Measurements from ENCODE around the gene BRD3.

Gene BRD3

GRCh38 chr9:134039386-134040175, 28.2 kb downstream of the BRD3 start:
- no peak for DNase-seq (ENCODE audit: low read depth)

- DNase-seq (ENCODE audit: low read depth) = no peak
These were observed 30.2 kb downstream of the BRD3 start for GRCh38 chr9:134037641-134038040.

GRCh38 chr9:134036130-134036529, 31.7 kb downstream of the BRD3 start:
- DNase-seq (ENCODE audit: low read depth) = no peak

GRCh38 chr9:134035041-134036039, 32.5 kb downstream of the BRD3 start:
- no peak for DNase-seq (ENCODE audit: low read depth)

- no peak for DNase-seq (ENCODE audit: low read depth)
These were observed 33.4 kb downstream of the BRD3 start for GRCh38 chr9:134034215-134035040.

GRCh38 chr9:134033516-134034214, 34.2 kb downstream of the BRD3 start:
- no peak for DNase-seq (ENCODE audit: low read depth)

GRCh38 chr9:134032456-134033222, 35.2 kb downstream of the BRD3 start:
- no peak for DNase-seq (ENCODE audit: low read depth)

GRCh38 chr9:134031783-134032182, 36.0 kb downstream of the BRD3 start:
- no peak for DNase-seq (ENCODE audit: low read depth)

GRCh38 chr9:134030821-134031470, 36.9 kb downstream of the BRD3 start:
- DNase-seq (ENCODE audit: low read depth) = no peak

- DNase-seq (ENCODE audit: low read depth) = no peak
These were observed 38.3 kb downstream of the BRD3 start for GRCh38 chr9:134029248-134030226.

GRCh38 chr9:134028575-134029247, 39.1 kb downstream of the BRD3 start:
- DNase-seq (ENCODE audit: low read depth) = no peak

- DNase-seq (ENCODE audit: low read depth) = no peak
These were observed 39.8 kb downstream of the BRD3 start for GRCh38 chr9:134028076-134028475.

GRCh38 chr9:134027561-134027960, 40.3 kb downstream of the BRD3 start:
- no peak for DNase-seq (ENCODE audit: low read depth)

GRCh38 chr9:134026981-134027380, 40.8 kb downstream of the BRD3 start:
- DNase-seq (ENCODE audit: low read depth) = no peak

GRCh38 chr9:134026581-134026980, 41.2 kb downstream of the BRD3 start:
- no peak for DNase-seq (ENCODE audit: low read depth)

GRCh38 chr9:134025606-134026541, 42.0 kb downstream of the BRD3 start:
- peak; percentile 37 for DNase-seq (ENCODE audit: low read depth)

Measured in amniotic epithelial cell (primary cell).